Hepatic stellate cell (primary cell): ENCODE data around the gene ARHGAP25.

Experiments used
- DNase-seq: peaks from one replicate; pipeline ENCODE4 v3.0.0; 2011; ENCODE audit warnings: low spot score

The ARHGAP25 gene

GRCh38 chr2:68832233-68832869 lies 97.7 kb downstream of the ARHGAP25 start:
- peak; percentile 72 for DNase-seq

- no peak for DNase-seq
Measured at GRCh38 chr2:68833162-68833561, 98.6 kb downstream of the ARHGAP25 start.

- no peak for DNase-seq
Measured at GRCh38 chr2:68834737-68835376, 100.2 kb downstream of the ARHGAP25 start.

- no peak for DNase-seq
Measured at GRCh38 chr2:68835621-68836020, 101.0 kb downstream of the ARHGAP25 start.

GRCh38 chr2:68837164-68837860 lies 102.7 kb downstream of the ARHGAP25 start:
- DNase-seq, result no peak

- no peak for DNase-seq
Measured at GRCh38 chr2:68837861-68838341, 103.3 kb downstream of the ARHGAP25 start.

- peak; percentile 68 for DNase-seq
Measured at GRCh38 chr2:68838641-68839040, 104.0 kb downstream of the ARHGAP25 start.

- peak; percentile 40 for DNase-seq
Measured at GRCh38 chr2:68839260-68839833, 104.7 kb downstream of the ARHGAP25 start.

GRCh38 chr2:68845043-68845442 lies 110.4 kb downstream of the ARHGAP25 start:
- DNase-seq, result no peak

GRCh38 chr2:68846091-68846490 lies 111.5 kb downstream of the ARHGAP25 start:
- DNase-seq, result no peak

- DNase-seq, result no peak
Measured at GRCh38 chr2:68847751-68848150, 113.1 kb downstream of the ARHGAP25 start.

GRCh38 chr2:68849579-68850030 lies 115.0 kb downstream of the ARHGAP25 start:
- DNase-seq, result peak; percentile 29

- no peak for DNase-seq
Measured at GRCh38 chr2:68850524-68850923, 115.9 kb downstream of the ARHGAP25 start.

GRCh38 chr2:68853035-68853434 lies 118.4 kb downstream of the ARHGAP25 start:
- DNase-seq, result peak; percentile 12

GRCh38 chr2:68853915-68854314 lies 119.3 kb downstream of the ARHGAP25 start:
- no peak for DNase-seq

GRCh38 chr2:68854476-68854875 lies 119.9 kb downstream of the ARHGAP25 start:
- no peak for DNase-seq

GRCh38 chr2:68855550-68855949 lies 120.9 kb downstream of the ARHGAP25 start:
- DNase-seq, result no peak

GRCh38 chr2:68857202-68857845 lies 122.7 kb downstream of the ARHGAP25 start:
- DNase-seq, result no peak

- no peak for DNase-seq
Measured at GRCh38 chr2:68857855-68858456, 123.3 kb downstream of the ARHGAP25 start.

GRCh38 chr2:68860111-68860510 lies 125.5 kb downstream of the ARHGAP25 start:
- DNase-seq, result no peak

- no peak for DNase-seq
Measured at GRCh38 chr2:68861330-68861729, 126.7 kb downstream of the ARHGAP25 start.

- DNase-seq, result no peak
Measured at GRCh38 chr2:68862889-68863288, 128.3 kb downstream of the ARHGAP25 start.
